GM19240 (cell line): ENCODE results near the gene CHODL.

Experiments
- DNase-seq: peaks from one replicate; pipeline ENCODE4 v3.0.0; 2011; ENCODE audit warnings: low spot score; ENCODE audit not compliant: insufficient read length

CHODL gene

GRCh38 chr21:18289876-18290275 is 45.2 kb downstream of the CHODL start:
- no peak for DNase-seq

DNA sequence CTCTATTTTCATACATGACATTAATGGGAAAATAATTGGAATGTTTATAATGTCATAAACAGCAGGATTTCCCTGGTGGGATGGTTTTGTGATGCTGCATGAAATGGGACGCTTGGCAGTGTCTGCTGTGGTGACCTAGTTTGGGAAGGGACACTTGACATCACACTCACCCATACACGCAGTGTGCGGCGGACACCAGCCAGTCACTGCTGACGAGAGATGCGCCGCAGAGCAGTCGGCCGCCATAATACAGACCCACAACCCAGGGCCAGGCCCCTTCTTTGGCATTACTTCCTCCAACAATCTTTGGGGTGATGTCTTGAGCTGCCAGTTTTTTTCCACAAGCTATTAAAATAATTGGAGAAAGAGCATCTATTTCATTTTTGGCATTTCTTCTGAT is 49.5 kb downstream of the CHODL start:
- no peak for DNase-seq

DNA sequence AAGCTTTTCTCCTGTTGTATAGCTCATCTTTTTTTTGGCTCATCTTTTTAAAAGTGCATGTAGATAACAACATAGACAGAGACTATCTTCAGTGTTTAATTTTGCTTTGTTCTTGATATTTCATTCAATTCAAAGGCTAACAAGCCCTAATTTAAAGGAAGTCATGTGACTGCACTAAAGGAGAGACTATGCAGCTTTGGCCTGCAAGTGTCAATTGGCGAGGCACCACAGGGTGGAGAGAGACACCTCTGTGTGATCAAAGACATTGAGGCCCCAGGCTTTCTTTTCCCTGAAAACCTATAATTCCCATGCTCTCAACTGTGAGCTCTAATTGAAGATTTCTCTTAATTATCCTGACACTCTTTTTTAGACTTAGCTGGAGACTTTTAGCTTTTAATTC is 53.6 kb downstream of the CHODL start:
- DNase-seq = no peak
